ENCODE results near the gene RAD51B.
A peak's percentile ranks its signal among the peaks of the same experiment; 100 is the strongest.

DNA sequence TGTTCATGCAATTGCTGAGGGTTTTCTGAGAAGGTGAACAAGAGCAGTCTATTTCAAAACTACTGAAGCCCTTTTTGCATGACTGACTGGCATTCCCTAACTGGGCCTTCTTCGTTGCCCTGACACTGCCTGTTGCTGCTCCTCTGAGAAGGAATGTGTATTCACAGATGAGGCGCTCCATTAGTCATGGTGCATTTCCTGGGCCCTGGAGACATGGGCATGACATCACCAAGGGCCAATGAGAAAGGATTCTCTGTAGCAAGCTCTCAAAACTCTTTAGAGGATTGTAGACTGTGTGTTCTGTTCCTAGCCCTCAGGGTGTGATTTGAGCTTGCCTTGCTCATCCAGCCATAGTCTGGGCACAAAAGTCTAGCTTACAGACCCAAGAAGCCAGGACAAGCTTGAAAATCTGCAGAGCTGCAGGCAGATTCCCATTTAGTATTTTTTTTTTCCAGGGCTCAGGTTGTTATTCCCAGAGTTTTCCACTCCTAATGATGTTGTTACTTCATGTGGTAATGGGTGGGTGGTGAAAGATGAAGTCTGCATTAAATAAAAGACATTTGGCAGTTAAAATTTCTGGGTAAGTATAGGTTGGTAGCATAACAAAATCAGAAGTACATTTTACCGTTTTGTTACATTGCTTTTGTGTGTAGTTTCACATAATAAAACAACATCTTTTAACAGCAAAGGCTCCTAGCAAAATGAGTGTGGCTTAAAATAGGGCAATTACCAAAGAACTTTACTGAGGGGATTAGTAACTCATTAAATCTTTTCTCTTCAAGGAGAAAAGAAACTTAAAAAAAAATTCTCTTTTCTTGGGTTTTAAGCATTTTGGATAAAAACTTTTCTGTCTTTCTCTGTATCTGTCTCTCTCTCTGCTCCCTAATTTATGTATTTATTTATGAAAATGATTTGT lies 318.4 kb downstream of the RAD51B start:
- TF ChIP-seq YY1 (IDR thresholded peaks at IDR 0.05; ENCODE audit: insufficient read depth, insufficient read length) (peak; percentile 41), ZNF274 (IDR thresholded peaks at IDR 0.05; ENCODE audit: low read depth, low read length) (no peak), SUZ12 (IDR thresholded peaks at IDR 0.05; ENCODE audit: extremely low read depth, insufficient read depth, insufficient read length) (no peak)
